GM12878 (cell line): ENCODE results near the gene NLGN1.

Experiments
- BCL11A ChIP-seq: IDR thresholded peaks from 2 replicates; pipeline ENCODE4 v1.6.1; 2011; ENCODE audit warnings: low read depth, low read length
- CREM ChIP-seq: IDR thresholded peaks from 2 replicates; pipeline ENCODE4 v1.6.1; 2014; ENCODE audit warnings: antibody characterized with exemption, low read depth
- CTCF ChIP-seq, 3 experiments: IDR thresholded peaks in 2 of 3; conservative IDR thresholded peaks in 1 of 3; 2 replicates each; pipeline ENCODE4 v1.5.1; 2011; ENCODE audit warnings: low read depth in 3 of 3, low read length in 3 of 3, mild to moderate bottlenecking in 3 of 3, control low read depth in 2 of 3, moderate library complexity in 2 of 3, inconsistent platforms in 1 of 3, mixed read lengths in 1 of 3; ENCODE audit not compliant: control insufficient read depth in 2 of 3, insufficient read depth in 1 of 3; ENCODE audit errors: extremely low read depth in 1 of 3
- EP300 ChIP-seq, 2 experiments: fragments of 150-350 bp in 1 of 2; IDR thresholded peaks; 2 replicates each; pipeline ENCODE4 v1.6.1; 2011 to 2012; ENCODE audit warnings: low read depth in 2 of 2, low read length in 2 of 2, borderline replicate concordance in 1 of 2, improper control_type of control experiment in 1 of 2, inconsistent platforms in 1 of 2; ENCODE audit not compliant: control insufficient read depth in 1 of 2
- NFIC ChIP-seq: IDR thresholded peaks from 2 replicates; pipeline ENCODE4 v1.6.1; 2012; ENCODE audit warnings: low read depth, mild to moderate bottlenecking, inconsistent platforms, low read length, moderate library complexity
- POLR2AphosphoS5 ChIP-seq: IDR thresholded peaks from 2 replicates; pipeline ENCODE4 v1.6.1; 2011; ENCODE audit warnings: mild to moderate bottlenecking, low read length, inconsistent platforms
- SIN3A ChIP-seq: IDR thresholded peaks from 2 replicates; pipeline ENCODE4 v1.6.1; 2012; ENCODE audit warnings: low read depth, low read length, improper control_type of control experiment
- SUPT20H ChIP-seq: IDR thresholded peaks from 2 replicates; pipeline ENCODE4 v1.6.1; 2011; ENCODE audit warnings: low read depth, mild to moderate bottlenecking, low read length, moderate library complexity, borderline replicate concordance; ENCODE audit not compliant: control insufficient read depth
- TCF12 ChIP-seq: IDR thresholded peaks from 2 replicates; pipeline ENCODE4 v1.6.1; 2011; ENCODE audit warnings: low read depth, mild to moderate bottlenecking, low read length
- USF2 ChIP-seq: IDR thresholded peaks from 2 replicates; pipeline ENCODE4 v1.6.1; 2011; ENCODE audit warnings: low read depth, low read length, improper control_type of control experiment, borderline replicate concordance
- ZBED1 ChIP-seq: IDR thresholded peaks from 2 replicates; pipeline ENCODE4 v1.6.1; 2016; ENCODE audit warnings: borderline replicate concordance
- ZNF274 ChIP-seq: IDR thresholded peaks from one replicate; pipeline ENCODE4 v1.8.0; 2011; ENCODE audit not compliant: insufficient read length, insufficient read depth

DNA sequence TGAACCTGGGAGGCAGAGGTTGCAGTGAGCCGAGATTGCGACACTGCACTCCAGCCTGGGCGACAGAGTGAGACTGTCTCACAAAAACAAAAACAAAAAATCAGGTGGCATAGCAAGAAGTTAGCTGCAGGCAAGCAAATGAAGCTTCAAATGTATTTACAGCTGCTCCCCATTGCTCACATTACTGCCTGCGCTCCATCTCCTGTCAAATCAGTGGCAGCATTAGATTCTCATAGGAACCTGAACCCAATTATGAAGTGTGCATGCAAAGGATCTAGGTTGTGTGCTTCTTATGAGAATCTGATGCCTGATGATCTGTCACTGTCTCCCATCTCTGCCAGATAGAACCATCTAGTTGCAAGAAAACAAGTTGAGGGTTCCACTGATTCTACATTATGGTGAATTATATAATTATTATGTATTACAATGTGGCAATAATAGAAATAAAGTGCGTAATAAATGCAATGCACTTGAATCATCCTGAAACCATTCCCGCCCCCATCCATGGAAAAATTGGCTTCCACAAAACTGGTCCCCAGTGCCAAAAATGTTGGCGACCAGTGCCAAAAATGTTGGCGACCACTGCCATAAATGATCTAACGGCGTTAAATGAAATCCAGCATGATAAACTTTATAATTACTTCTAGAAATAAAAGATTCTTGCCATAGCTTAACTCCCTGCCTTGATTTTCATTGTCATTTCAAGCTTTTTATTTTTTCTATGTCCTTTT, 844.9 kb downstream of the NLGN1 start:
- no peak for TF ChIP-seq CREM
- no peak for TF ChIP-seq ZNF274
- no peak for TF ChIP-seq POLR2AphosphoS5
- no peak for TF ChIP-seq BCL11A
- TF ChIP-seq TCF12, result no peak
- TF ChIP-seq SIN3A, result no peak
- no peak for TF ChIP-seq NFIC
- TF ChIP-seq EP300 (IDR thresholded peaks at IDR 0.05; ENCODE audit: borderline replicate concordance in 1 of 2, control insufficient read depth in 1 of 2, low read depth in 2 of 2, low read length in 2 of 2), result no peak
- TF ChIP-seq CTCF (IDR thresholded peaks at IDR 0.05 in 2 of 3, conservative IDR thresholded peaks at IDR 0.05 in 1 of 3; ENCODE audit: control insufficient read depth in 2 of 3, extremely low read depth in 1 of 3, insufficient read depth in 1 of 3, low read depth in 3 of 3, low read length in 3 of 3), result no peak
- no peak for TF ChIP-seq SUPT20H
- no peak for TF ChIP-seq USF2
- no peak for TF ChIP-seq ZBED1
